HG03565 (cell line): ENCODE results near the gene KDELR1.
"Not testable (repeated sequence)": the region's sequence is repeated elsewhere in the genome, so short reads cannot be mapped to it uniquely, and the experiment has no call there.

Source experiments
- ATAC-seq: cut with Tn5 transposase; IDR thresholded peaks from one replicate; pipeline ENCODE4 v1.9.1; 2021; ENCODE audit warnings: mild to moderate bottlenecking, moderate library complexity; ENCODE audit not compliant: unreplicated experiment

KDELR1 gene

GRCh38 chr19:48372904-48373303 is 18.4 kb downstream of the KDELR1 start:
- ATAC-seq, result no peak

- not testable (repeated sequence) for ATAC-seq
These were observed 19.6 kb downstream of the KDELR1 start for GRCh38 chr19:48371771-48372170.

GRCh38 chr19:48371367-48371766 is 20.0 kb downstream of the KDELR1 start:
- no peak for ATAC-seq

- ATAC-seq, result no peak
These were observed 20.4 kb downstream of the KDELR1 start for GRCh38 chr19:48370955-48371354.

GRCh38 chr19:48368936-48369335 is 22.4 kb downstream of the KDELR1 start:
- ATAC-seq, result no peak

GRCh38 chr19:48367855-48368254 is 23.5 kb downstream of the KDELR1 start:
- ATAC-seq, result no peak

- ATAC-seq, result no peak
These were observed 25.7 kb downstream of the KDELR1 start for GRCh38 chr19:48365602-48366001.

- no peak for ATAC-seq
These were observed 26.6 kb downstream of the KDELR1 start for GRCh38 chr19:48364598-48365348.

- ATAC-seq, result peak; percentile 71
These were observed 27.3 kb downstream of the KDELR1 start, which contains the start of the genes SYNGR4 and TMEM143 for GRCh38 chr19:48363810-48364597. Gene SYNGR4, plus strand, starts transcription at chr19:48364367. Its CDS starts 1,476 bp downstream, at chr19:48365843. Gene TMEM143, minus strand, starts transcription at chr19:48363940. Its CDS starts 20 bp downstream, at chr19:48363920.

GRCh38 chr19:48363500-48363809 is 27.9 kb downstream of the KDELR1 start:
- ATAC-seq, result no peak

- peak; percentile 50 for ATAC-seq
These were observed 28.4 kb downstream of the KDELR1 start for GRCh38 chr19:48362716-48363499.

- ATAC-seq, result no peak
These were observed 29.4 kb downstream of the KDELR1 start for GRCh38 chr19:48361912-48362311.

- no peak for ATAC-seq
These were observed 32.2 kb downstream of the KDELR1 start for GRCh38 chr19:48359123-48359522.

GRCh38 chr19:48355365-48355954 is 35.9 kb downstream of the KDELR1 start:
- no peak for ATAC-seq

- no peak for ATAC-seq
These were observed 36.9 kb downstream of the KDELR1 start for GRCh38 chr19:48354332-48354992.

GRCh38 chr19:48353677-48354076 is 37.7 kb downstream of the KDELR1 start:
- no peak for ATAC-seq

GRCh38 chr19:48351341-48351752 is 40.0 kb downstream of the KDELR1 start:
- no peak for ATAC-seq

GRCh38 chr19:48350856-48351255 is 40.5 kb downstream of the KDELR1 start:
- no peak for ATAC-seq

GRCh38 chr19:48348737-48349136 is 42.6 kb downstream of the KDELR1 start:
- no peak for ATAC-seq

- no peak for ATAC-seq
These were observed 43.3 kb downstream of the KDELR1 start for GRCh38 chr19:48348045-48348444.
